RWPE1 (cell line): Measurements from ENCODE around the gene CLCA4.

Experiments
- CTCF ChIA-PET: fragments of 350-600 bp; sonication (Branson Sonifier 250); formaldehyde crosslinking; extraction: SDS; loops from one replicate; lab custom pipeline; 2021; lab: Yijun Ruan, JAX
- POLR2A ChIA-PET: fragments of 400-600 bp; formaldehyde crosslinking; extraction: SDS; loops from one replicate; lab custom pipeline; 2020; ENCODE audit warnings: antibody characterized with exemption; ENCODE audit not compliant: low non-redundant PET; lab: Yijun Ruan, JAX
- DNase-seq: peaks from one replicate; pipeline ENCODE4 v3.0.0; 2012; ENCODE audit warnings: low spot score
- H3K27ac ChIP-seq: fragments of 450-650 bp; 2 replicates; pipeline ENCODE4 v1.5.1; 2017
- CTCF ChIP-seq: fragments of 450-650 bp; conservative IDR thresholded peaks from 2 replicates; pipeline ENCODE4 v1.5.1; 2017; ENCODE audit warnings: low read depth, mild to moderate bottlenecking

The CLCA4 gene

GRCh38 chr1:86542631-86543030 lies 4.2 kb upstream of the CLCA4 start:
- peak; percentile 58 for DNase-seq
- ChIA-PET POLR2A (no interaction called here), CTCF (interaction anchor here (0.5 to 1.3 kb wide), 2 partner anchors 38 to 162 kb away, joined by 3 to 4 read pairs; partner anchors contain the start of gene SH3GLB1)
- no peak for TF ChIP-seq CTCF
- H3K27ac ChIP-seq: no peak overlapping the region

GRCh38 chr1:86548839-86549238 lies 2.0 kb downstream of the CLCA4 start:
- POLR2A ChIA-PET: no interaction called here
- H3K27ac ChIP-seq: no peak overlapping the region
- TF ChIP-seq CTCF: no peak
- CTCF ChIA-PET: no interaction called here
- DNase-seq: no peak

GRCh38 chr1:86551305-86551704 lies 4.4 kb downstream of the CLCA4 start:
- ChIA-PET POLR2A (no interaction called here), CTCF (interaction anchor here (0.8 kb wide), 1 partner anchor 21 kb away, joined by 3 read pairs; no protein-coding TSS in a partner anchor)
- no peak for TF ChIP-seq CTCF
- H3K27ac ChIP-seq: no peak overlapping the region
- no peak for DNase-seq

GRCh38 chr1:86552376-86552775 lies 5.5 kb downstream of the CLCA4 start:
- no peak for TF ChIP-seq CTCF
- ChIA-PET CTCF (no interaction called here), POLR2A (no interaction called here)
- no peak for DNase-seq
- H3K27ac ChIP-seq: no peak overlapping the region

- ChIA-PET POLR2A (no interaction called here), CTCF (no interaction called here)
- no peak for TF ChIP-seq CTCF
Observed at GRCh38 chr1:86557739-86558138, 10.9 kb downstream of the CLCA4 start.

GRCh38 chr1:86563849-86564248 lies 17.0 kb downstream of the CLCA4 start:
- CTCF ChIA-PET: no interaction called here
- POLR2A ChIA-PET: no interaction called here

More at GRCh38 chr1:86557739-86558138, 10.9 kb downstream of the CLCA4 start:
- DNase-seq: no peak
- H3K27ac ChIP-seq: no peak overlapping the region

More at GRCh38 chr1:86563849-86564248, 17.0 kb downstream of the CLCA4 start:
- no peak for TF ChIP-seq CTCF
- no peak for DNase-seq
- no peak overlapping the region for H3K27ac ChIP-seq
